GM12892 (cell line): ENCODE measurements around the gene LYPD6B.

Source experiments
- DNase-seq: peaks from one replicate; pipeline ENCODE4 v3.0.0; 2011; ENCODE audit not compliant: insufficient read length
- FAIRE-seq: peaks from 2 replicates; lab custom pipeline; 2011; peaks lifted over from hg19 to GRCh38; lab: Jason Lieb, UNC
- POLR2A ChIP-seq: IDR thresholded peaks from 2 replicates; pipeline ENCODE4 v1.6.1; 2011; ENCODE audit warnings: low read depth, low read length, control low read depth
- POLR2AphosphoS5 ChIP-seq: IDR thresholded peaks from 2 replicates; pipeline ENCODE4 v1.6.1; 2011; ENCODE audit warnings: low read depth, low read length, control low read depth
- TAF1 ChIP-seq: IDR thresholded peaks from 2 replicates; pipeline ENCODE4 v1.6.1; 2011; ENCODE audit warnings: low read depth, mild to moderate bottlenecking, control low read depth, low read length, borderline replicate concordance

The LYPD6B gene

DNA sequence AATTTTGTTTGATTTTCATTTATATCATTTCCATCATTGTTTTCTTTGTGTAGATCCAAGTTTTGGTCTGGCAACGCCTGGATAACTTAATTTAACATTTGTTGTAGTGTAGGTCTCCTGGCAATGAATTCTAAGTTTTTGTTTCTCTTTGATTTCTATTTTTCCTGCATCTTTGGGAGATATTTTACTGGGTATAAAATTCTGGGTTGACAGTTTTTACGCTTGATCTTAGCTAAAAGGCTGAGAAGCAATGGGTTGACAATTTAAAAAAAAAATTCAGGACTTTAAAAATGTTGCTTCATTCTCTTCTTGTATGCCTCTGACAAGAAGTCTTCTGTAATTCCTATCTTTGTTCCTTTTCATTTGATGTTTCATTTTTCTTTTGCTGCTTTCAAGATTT lies 8.6 kb downstream of the LYPD6B start:
- no peak for DNase-seq
- FAIRE-seq: no peak
- TF ChIP-seq TAF1 (no peak), POLR2A (no peak), POLR2AphosphoS5 (no peak)

DNA sequence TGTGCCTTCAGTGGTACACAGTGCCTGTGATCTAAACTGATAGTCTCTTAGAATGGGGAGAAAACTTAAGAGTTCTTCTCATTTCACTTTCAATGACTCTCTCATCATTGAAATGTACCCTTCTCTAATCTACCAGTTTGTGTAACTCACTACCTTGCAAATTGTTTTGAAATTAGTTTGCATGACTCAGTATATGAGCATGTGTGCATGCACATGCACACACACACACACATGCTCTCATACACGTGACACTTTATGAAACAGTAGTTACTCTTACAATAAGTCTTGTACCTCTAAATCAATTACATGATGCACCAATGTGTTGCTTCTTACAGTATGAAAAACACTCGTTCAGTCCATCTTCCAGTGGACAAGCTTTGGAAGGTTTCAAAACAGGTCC lies 10.6 kb downstream of the LYPD6B start:
- DNase-seq (no peak), FAIRE-seq (peak; percentile 73)
- TF ChIP-seq TAF1 (no peak), POLR2AphosphoS5 (no peak), POLR2A (no peak)

DNA sequence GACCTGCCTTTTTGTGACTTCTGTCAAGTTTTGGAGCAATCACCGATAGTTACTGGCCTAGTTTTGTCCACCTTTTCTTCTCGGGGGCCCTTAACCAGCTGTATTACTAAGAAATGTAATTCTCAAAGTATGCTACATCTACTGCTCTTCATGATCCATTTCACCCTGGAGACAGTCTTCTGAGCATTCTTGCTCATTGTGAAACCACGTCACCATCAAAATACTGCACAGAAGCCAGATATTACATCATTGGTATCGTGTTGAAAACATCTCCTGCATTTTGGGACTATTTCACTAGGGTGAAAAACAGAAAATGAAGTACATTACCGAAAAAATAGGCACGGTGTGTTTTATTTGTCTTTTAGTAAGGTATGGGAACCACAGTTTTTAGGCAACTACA lies 11.7 kb downstream of the LYPD6B start:
- TF ChIP-seq POLR2AphosphoS5 (no peak), POLR2A (no peak), TAF1 (no peak)
- DNase-seq: no peak
- FAIRE-seq: peak; percentile 93

DNA sequence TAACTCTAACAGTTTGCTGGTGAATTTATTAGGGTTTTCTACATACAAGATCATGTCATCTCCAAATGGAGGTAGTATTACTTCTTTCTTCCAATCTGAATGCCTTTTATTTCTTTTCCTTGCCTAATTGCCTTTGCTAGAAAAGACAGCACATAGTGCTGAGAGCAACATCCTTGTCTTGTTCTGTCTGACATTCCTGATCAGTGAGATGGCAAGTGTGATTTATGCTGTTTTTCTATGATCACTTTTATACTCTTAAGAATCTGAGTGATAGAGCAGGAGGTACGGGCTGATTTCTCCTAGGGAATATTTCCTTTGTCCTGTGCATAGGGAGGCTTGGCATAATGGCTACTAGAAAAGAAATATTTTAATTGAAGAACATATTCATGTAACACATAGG lies 17.3 kb downstream of the LYPD6B start:
- TF ChIP-seq POLR2A: no peak
- DNase-seq: no peak
- no peak for FAIRE-seq

DNA sequence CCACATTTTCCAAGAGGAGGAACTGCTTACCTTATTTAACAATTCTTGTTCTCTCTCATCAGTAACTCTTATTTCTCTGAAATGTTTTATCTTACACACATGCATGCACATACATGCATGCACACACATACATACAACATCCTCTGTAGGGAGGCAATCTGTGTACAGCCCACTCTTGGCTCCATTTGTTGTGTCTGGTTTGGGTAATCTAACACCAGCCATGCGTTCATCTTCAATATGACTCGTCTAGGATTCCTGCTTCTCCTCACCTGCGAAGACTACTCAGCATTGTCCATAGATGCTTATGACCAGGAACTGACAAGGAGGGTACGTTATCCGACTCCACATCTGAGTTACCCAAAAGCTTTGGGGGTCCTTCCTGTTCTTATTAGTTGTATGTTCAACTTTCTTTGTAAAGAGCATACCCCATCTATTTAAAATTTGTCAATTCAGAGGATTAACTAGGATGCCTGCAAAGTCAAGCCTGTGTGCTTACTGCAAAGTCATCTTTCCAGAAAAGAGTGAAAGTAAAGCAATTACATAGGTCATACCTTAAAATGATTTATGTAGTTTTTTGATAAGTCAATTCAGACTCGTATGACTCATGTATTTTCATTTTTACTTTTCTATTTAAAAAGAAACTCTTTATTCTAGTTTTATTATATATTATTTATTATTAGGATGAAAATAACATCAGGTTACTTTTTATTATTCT lies 18.2 kb downstream of the LYPD6B start:
- FAIRE-seq: no peak
- TF ChIP-seq TAF1: no peak
- no peak for TF ChIP-seq POLR2A
- no peak for TF ChIP-seq POLR2AphosphoS5
- no peak for DNase-seq

DNA sequence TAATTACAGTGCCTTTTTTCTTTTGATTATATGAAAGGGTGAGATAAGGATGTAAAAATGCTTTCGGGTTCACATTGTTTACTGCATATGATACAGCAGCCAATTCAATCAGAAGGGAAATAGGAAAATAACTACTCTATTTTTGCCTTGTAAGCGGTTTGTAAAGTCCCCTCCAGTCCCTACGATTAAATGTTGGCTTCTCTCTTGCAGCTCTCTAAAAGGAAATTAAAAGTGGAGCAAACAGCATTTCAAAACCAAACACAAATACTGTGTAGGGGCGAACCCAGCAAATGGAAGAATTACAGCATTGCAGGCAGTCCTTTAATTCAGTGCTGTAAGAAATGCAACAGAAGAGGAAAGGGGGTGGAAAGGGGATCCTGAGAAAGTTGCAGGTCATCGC lies 18.9 kb downstream of the LYPD6B start:
- TF ChIP-seq POLR2AphosphoS5: no peak
- TF ChIP-seq TAF1: no peak
- TF ChIP-seq POLR2A: no peak

DNA sequence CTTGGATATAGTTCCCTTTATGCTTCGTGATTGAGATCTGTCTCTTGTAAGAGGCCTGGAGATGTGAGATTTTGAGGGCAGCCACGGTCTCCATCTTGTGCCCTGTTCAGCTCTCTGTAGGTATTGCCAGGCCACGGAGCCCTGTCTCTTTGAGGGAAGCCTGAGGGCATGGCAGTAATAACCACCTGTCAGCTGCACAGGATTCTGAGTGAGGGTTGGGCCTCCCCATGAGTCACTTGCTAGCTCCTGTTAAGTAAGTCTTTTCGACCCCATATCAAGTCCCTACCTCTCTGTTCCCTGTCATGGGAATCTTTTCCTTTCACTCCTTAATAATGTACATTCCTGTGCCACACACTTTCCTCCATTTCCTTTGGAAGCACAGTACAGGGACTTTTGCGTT lies 20.4 kb downstream of the LYPD6B start:
- DNase-seq (no peak), FAIRE-seq (no peak)
- no peak for TF ChIP-seq TAF1

More for the DNA sequence above, 18.9 kb downstream of the LYPD6B start:
- DNase-seq: no peak
- no peak for FAIRE-seq

DNA sequence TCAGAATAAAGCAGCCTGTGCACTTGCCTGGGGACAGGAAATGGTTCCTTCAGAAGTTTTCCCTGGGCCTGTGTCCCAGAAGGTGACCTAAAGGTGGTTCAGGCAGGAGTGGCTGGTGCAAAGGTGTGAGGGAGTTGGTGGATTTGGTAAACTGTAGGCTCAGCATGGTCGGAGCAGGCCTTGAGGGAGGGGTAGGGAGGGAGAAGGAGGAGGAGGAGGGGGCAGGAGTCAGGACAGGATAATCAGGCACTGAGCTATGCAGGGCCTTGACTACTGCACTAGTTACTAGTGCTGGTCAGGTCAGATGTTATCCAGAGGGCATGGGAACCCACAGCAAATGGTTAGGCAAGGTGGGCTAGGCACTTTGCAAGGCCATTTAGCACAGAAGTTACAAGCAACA lies 21.3 kb downstream of the LYPD6B start:
- no peak for TF ChIP-seq POLR2A
- no peak for TF ChIP-seq POLR2AphosphoS5
- no peak for TF ChIP-seq TAF1
- no peak for FAIRE-seq
- DNase-seq: no peak

DNA sequence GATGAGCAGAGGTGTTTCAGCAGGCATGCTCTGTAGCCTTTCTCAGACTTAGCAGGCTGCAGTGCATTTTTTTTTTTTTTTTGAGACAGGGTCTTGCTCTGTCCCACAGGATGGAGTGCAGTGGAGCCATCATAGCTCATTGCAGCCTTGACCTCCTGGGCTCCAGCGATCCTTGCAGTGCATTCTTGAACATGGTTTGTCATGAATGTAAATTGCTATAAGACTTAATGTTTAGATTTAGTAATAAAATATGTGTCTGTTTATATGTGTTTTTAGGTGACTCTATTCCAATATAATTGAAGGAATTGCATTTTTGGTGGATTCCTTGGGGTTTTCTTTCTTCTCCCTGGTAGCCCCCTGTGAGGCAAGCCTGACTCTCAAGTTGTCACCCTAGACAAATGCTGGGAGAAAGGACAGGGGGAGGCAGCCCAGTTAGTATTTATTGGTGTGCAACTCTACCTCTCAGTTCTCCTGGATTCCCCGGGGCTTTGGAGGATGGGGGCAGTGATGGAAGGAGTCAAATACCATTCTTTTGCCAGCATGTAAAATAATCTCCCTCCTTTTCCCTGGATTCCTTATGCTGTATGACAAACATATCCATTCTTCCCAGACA lies 22.7 kb downstream of the LYPD6B start:
- FAIRE-seq: no peak
- DNase-seq: no peak
- TF ChIP-seq POLR2AphosphoS5 (no peak), POLR2A (no peak), TAF1 (no peak)

DNA sequence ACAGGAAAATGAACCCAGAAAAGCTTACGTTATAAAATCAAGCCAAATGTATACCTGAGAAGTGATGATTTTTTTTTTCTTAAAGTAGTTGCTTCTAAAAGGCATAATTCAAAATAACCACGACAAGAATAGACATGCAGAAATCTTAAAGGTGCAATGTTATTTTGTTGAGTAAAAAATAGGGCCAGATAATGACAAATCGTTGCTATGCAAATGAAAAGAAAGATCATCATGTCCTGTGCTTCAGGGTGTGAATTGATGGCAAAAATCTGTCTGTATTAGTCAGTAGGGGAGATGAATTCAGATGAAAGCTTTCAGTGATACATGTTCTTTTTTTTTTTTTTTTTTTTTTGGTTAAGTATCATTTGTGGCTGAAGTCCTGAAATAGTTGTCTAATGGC lies 24.0 kb downstream of the LYPD6B start:
- FAIRE-seq (no peak), DNase-seq (no peak)
- TF ChIP-seq TAF1 (no peak), POLR2AphosphoS5 (no peak), POLR2A (no peak)

DNA sequence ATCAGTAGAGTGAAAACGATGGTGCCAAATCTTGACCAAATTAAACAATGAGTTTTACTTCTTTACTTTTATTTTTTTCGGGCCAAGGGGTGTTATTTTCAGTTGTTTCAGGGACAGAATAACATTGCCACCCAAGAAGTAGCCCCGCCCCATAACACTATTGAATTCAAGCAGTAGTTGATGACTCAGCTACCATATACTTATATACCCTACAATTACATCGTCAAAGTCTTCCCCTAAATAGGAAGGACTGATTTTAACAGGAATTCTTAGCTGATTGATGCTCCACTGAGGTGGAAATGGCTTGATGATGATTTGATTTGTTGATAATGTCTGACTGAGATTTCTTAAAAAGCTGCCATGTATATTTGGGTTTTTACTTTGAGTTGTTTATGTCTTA lies 24.7 kb downstream of the LYPD6B start:
- no peak for FAIRE-seq
- no peak for DNase-seq
- TF ChIP-seq POLR2AphosphoS5 (no peak), POLR2A (no peak), TAF1 (no peak)

DNA sequence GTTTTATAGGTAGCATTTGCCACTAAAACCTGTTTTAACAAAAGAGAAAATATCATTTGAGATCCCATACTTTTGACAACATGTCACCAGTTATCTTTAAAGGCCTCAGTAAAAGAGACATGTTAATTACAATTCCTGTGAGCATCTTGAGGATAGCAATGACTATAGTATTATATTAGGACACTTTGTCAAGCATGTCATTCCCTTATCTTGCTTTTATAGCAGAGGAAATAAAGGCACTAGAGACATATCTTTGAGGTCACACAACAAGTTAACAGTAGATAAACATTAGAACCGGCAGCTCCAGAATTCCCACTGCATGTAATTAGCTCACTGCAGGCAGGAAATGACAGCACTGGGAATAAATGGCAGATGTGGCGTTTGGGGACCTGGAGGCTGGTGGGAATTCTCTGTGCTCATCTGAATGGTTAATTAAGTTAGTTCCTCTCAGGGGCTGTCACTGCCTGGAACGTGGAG lies 25.9 kb downstream of the LYPD6B start:
- FAIRE-seq: no peak
- TF ChIP-seq TAF1: no peak
- TF ChIP-seq POLR2AphosphoS5: no peak
- no peak for TF ChIP-seq POLR2A
- DNase-seq: no peak

DNA sequence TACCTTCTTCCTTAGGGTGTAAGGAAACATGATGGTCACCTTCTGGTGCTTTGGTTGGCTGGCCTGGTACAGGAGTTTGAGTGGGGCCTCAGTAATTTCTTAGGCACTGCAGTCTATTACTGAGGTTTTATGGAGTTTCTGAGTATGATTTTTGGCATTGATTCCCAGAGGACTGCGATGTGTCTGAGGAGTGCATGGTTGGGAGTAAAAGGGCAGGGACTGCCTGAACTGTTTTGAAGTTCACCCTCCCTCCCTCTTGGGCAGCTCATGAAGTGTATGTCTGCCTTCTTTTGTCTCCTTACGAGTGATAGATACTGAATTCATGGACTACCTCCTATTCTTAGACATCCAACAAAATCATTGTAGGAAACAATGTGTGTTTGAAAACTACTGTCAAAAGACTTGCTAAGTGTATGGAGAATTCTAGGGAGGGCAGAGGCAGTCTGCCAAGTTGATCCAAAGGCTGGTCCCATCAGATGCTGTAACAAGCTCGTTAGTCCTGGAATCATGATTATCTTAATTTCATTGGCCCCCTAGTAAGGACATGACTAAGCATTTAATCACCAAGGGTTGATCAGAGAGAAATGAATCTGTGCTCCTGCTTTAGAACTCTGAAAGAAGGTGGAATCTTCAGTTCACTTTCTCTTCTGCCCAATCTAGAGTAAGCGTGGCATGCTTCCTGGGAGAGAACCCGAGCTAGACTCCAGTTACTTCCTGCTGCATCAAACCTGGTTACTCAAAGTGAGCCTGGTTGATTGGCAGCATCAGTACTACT lies 26.5 kb downstream of the LYPD6B start:
- FAIRE-seq: no peak
- no peak for DNase-seq
- TF ChIP-seq POLR2AphosphoS5: no peak
- no peak for TF ChIP-seq TAF1
- TF ChIP-seq POLR2A: no peak
